ENCODE measurements around the gene PGAM1. TPM values are rescaled to one million over a fixed set of nuclear protein-coding genes. Genes with fewer than 3 reads are reported as not detected.

Gene PGAM1
- total RNA-seq, 1 experiment from 2014 or later: 497 TPM

DNA sequence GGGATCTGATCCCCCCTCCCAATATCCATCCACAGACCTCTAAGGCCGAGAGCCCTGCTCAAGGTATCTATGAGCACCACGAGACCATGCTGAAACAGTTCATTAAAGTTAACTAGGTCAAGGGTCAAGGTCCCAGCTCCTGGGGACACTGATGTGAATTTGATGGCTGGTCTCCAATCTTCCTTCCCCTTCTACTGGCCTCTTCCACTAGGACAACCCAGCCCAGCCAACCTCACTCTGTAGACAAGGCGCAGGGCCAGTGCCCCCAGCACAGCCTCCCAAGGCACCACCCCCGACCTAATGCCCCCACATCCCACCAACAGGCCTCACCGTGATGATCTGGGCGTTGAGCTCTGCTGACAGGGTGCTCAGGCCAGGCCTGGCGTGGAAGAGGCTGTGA lies 40.4 kb upstream of the PGAM1 start (continued):
- TF ChIP-seq, protein P1, sequence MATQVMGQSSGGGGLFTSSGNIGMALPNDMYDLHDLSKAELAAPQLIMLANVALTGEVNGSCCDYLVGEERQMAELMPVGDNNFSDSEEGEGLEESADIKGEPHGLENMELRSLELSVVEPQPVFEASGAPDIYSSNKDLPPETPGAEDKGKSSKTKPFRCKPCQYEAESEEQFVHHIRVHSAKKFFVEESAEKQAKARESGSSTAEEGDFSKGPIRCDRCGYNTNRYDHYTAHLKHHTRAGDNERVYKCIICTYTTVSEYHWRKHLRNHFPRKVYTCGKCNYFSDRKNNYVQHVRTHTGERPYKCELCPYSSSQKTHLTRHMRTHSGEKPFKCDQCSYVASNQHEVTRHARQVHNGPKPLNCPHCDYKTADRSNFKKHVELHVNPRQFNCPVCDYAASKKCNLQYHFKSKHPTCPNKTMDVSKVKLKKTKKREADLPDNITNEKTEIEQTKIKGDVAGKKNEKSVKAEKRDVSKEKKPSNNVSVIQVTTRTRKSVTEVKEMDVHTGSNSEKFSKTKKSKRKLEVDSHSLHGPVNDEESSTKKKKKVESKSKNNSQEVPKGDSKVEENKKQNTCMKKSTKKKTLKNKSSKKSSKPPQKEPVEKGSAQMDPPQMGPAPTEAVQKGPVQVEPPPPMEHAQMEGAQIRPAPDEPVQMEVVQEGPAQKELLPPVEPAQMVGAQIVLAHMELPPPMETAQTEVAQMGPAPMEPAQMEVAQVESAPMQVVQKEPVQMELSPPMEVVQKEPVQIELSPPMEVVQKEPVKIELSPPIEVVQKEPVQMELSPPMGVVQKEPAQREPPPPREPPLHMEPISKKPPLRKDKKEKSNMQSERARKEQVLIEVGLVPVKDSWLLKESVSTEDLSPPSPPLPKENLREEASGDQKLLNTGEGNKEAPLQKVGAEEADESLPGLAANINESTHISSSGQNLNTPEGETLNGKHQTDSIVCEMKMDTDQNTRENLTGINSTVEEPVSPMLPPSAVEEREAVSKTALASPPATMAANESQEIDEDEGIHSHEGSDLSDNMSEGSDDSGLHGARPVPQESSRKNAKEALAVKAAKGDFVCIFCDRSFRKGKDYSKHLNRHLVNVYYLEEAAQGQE (IDR thresholded peaks at IDR 0.05; ENCODE audit: low read depth): no peak
- no peak for TF ChIP-seq EZH2 (IDR thresholded peaks at IDR 0.05)

DNA sequence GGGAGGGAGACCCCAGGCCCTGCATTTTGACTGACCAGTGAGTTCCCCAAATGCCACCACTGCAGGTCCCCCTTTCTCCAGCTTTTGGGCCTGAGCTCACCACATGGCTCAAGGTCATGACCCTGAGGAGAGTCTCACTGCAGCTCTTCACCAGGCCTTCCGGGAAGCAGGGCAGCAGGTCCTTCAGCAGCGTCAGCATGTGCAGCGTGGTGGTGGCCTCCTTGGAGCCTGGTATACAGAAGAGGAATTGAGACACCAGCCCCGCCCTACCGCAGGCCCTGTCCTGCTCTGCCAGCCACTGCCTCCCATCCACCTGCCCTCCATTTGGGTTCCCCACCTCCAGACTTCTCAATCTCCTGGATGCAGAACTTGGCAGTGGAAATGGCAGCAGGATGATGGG lies 37.8 kb upstream of the PGAM1 start:
- CTCF ChIA-PET: interaction anchor here (1.2 kb wide), 1 partner anchor 13 kb away, joined by 4 read pairs; the partner anchor contains the start of gene RRP12
- H3K9me2 ChIP-seq (ENCODE audit: insufficient read depth): no peaks in the 10 kb centered on the region
- intact Hi-C loops (cut with micrococcal nuclease): no loop called here
- no peak for TF ChIP-seq JUND (IDR thresholded peaks at IDR 0.05)
- TF ChIP-seq, protein P2, sequence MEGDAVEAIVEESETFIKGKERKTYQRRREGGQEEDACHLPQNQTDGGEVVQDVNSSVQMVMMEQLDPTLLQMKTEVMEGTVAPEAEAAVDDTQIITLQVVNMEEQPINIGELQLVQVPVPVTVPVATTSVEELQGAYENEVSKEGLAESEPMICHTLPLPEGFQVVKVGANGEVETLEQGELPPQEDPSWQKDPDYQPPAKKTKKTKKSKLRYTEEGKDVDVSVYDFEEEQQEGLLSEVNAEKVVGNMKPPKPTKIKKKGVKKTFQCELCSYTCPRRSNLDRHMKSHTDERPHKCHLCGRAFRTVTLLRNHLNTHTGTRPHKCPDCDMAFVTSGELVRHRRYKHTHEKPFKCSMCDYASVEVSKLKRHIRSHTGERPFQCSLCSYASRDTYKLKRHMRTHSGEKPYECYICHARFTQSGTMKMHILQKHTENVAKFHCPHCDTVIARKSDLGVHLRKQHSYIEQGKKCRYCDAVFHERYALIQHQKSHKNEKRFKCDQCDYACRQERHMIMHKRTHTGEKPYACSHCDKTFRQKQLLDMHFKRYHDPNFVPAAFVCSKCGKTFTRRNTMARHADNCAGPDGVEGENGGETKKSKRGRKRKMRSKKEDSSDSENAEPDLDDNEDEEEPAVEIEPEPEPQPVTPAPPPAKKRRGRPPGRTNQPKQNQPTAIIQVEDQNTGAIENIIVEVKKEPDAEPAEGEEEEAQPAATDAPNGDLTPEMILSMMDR (IDR thresholded peaks at IDR 0.05 in 2 of 3, conservative IDR thresholded peaks at IDR 0.05 in 1 of 3; ENCODE audit: borderline replicate concordance in 1 of 3, insufficient read depth in 1 of 3, low read depth in 2 of 3, low read length in 2 of 3): no peak
- peaks cover 6% of the 10 kb centered on the region; the same call in 1 of the 2 replicates for H3K79me2 ChIP-seq (ENCODE audit: insufficient read depth, low read length)
- no peak overlapping the region for H3K27ac ChIP-seq (ENCODE audit: low read depth, low read length)
- no peak overlapping the region for H2AFZ ChIP-seq (ENCODE audit: low read depth, low read length, poor library complexity, severe bottlenecking)
- no peaks in the 10 kb centered on the region for H3K9me3 ChIP-seq (ENCODE audit: control insufficient read depth in 1 of 2, insufficient read depth in 1 of 2, low read depth in 1 of 2, low read length in 2 of 2)
- DNase-seq (ENCODE audit: low read depth, low spot score): no peak
- H3K9ac ChIP-seq (ENCODE audit: low read length): no peak overlapping the region
- peaks cover 22 to 40% of the 10 kb centered on the region in 2 experiments for H3K36me3 ChIP-seq (ENCODE audit: control insufficient read depth in 1 of 2, insufficient read depth in 2 of 2, low read length in 2 of 2)
- H3K27me3 ChIP-seq (ENCODE audit: insufficient read depth, low read length): no peaks in the 10 kb centered on the region
- no peaks in the 10 kb centered on the region for H3K4me1 ChIP-seq (ENCODE audit: control insufficient read depth in 1 of 2, insufficient read depth in 2 of 2, low read length in 2 of 2)
- no peak overlapping the region for H3K4me2 ChIP-seq (ENCODE audit: low read length)
- H4K20me1 ChIP-seq (ENCODE audit: insufficient read depth): no peaks in the 10 kb centered on the region
- ATAC-seq: no peak
- RAD21 ChIA-PET (ENCODE audit: low non-redundant PET in 1 of 2, low total read pairs in 2 of 2, uncharacterized antibody in 2 of 2, unreplicated experiment in 2 of 2): no interaction called here
- POLR2A ChIA-PET: no interaction called here
- BruUV-seq (replicated peaks): no TSS peak
- H3K4me3 ChIP-seq (replicated peaks in 1 of 2; ENCODE audit: low read depth in 1 of 2, low read length in 2 of 2): no peak overlapping the region
